CD8-positive, alpha-beta memory T cell (primary cell): Measurements from ENCODE around the gene WDR17. TPM values are rescaled to one million over a fixed set of nuclear protein-coding genes. Genes with fewer than 3 reads are reported as not detected.

Experiments used
- CTCF ChIA-PET: fragments of 350-600 bp; sonication (Branson Sonifier 250); formaldehyde crosslinking; loops from one replicate; lab custom pipeline; 2021; ENCODE audit warnings: antibody characterized with exemption; lab: Charles Lee
- POLR2A ChIA-PET: fragments of 350-600 bp; sonication (Branson Sonifier 250); formaldehyde crosslinking; loops from one replicate; lab custom pipeline; 2021; ENCODE audit warnings: antibody characterized with exemption; lab: Charles Lee
- DNase-seq, 5 donors: peaks; one replicate each; pipeline versions ENCODE4 v3.0.0 to v3.0.0-alpha.2; 2020 to 2022; ENCODE audit warnings: mixed read lengths in 1 of 5
- H3K27ac ChIP-seq: one replicate; pipeline ENCODE4 v1.7.0; 2013; ENCODE audit warnings: low read depth, mild to moderate bottlenecking, low read length, moderate library complexity
- H3K27me3 ChIP-seq: 2 replicates; pipeline ENCODE4 v1.7.0; 2013; ENCODE audit warnings: low read length, mild to moderate bottlenecking; ENCODE audit not compliant: insufficient read depth, poor library complexity, severe bottlenecking
- H3K36me3 ChIP-seq: 2 replicates; pipeline ENCODE4 v1.7.0; 2013; ENCODE audit warnings: mild to moderate bottlenecking, low read length, moderate library complexity; ENCODE audit not compliant: insufficient read depth
- H3K4me1 ChIP-seq: 2 replicates; pipeline ENCODE4 v1.7.0; 2013; ENCODE audit warnings: mild to moderate bottlenecking, low read length, moderate library complexity; ENCODE audit not compliant: insufficient read depth
- H3K4me3 ChIP-seq: 2 replicates; pipeline ENCODE4 v1.7.0; 2013; ENCODE audit warnings: mild to moderate bottlenecking, low read length
- H3K9me3 ChIP-seq: 2 replicates; pipeline ENCODE4 v1.7.0; 2013; ENCODE audit warnings: mild to moderate bottlenecking, low read length
- H3K27ac Mint-ChIP-seq, 8 donors: one replicate each; pipeline ENCODE4 v1.8.0; 2020 to 2021; ENCODE audit warnings: mixed read lengths in 8 of 8, mild to moderate bottlenecking in 6 of 8, inconsistent platforms in 3 of 8, moderate library complexity in 3 of 8
- H3K27me3 Mint-ChIP-seq, 2 donors: one replicate each; pipeline ENCODE4 v1.8.0; 2020 to 2021; ENCODE audit warnings: mixed read lengths in 2 of 2, mild to moderate bottlenecking in 1 of 2, moderate library complexity in 1 of 2
- H3K36me3 Mint-ChIP-seq, 3 donors: one replicate each; pipeline ENCODE4 v1.8.0; 2020 to 2021; ENCODE audit warnings: mixed read lengths in 3 of 3, inconsistent platforms in 1 of 3, mild to moderate bottlenecking in 1 of 3
- H3K4me1 Mint-ChIP-seq, 3 donors: one replicate each; pipeline ENCODE4 v1.8.0; 2020 to 2021; ENCODE audit warnings: mixed read lengths in 3 of 3, inconsistent platforms in 1 of 3, mild to moderate bottlenecking in 1 of 3
- H3K4me3 Mint-ChIP-seq, 7 donors: one replicate each; pipeline ENCODE4 v1.8.0; 2020 to 2021; ENCODE audit warnings: mixed read lengths in 7 of 7, mild to moderate bottlenecking in 6 of 7, moderate library complexity in 4 of 7, inconsistent platforms in 2 of 7
- H3K9me3 Mint-ChIP-seq, 5 donors: one replicate each; pipeline ENCODE4 v1.8.0; 2020 to 2022; ENCODE audit warnings: mixed read lengths in 5 of 5, mild to moderate bottlenecking in 3 of 5, moderate library complexity in 2 of 5, inconsistent platforms in 1 of 5
- polyA plus RNA-seq: library from polyadenylated mRNA; unstranded; fragments of 300-500 nt; fragmentation: Illumina TruSeq; gene quantifications from one replicate; pipeline ENCODE4 v1.2.3, GENCODE V29; 2021
- total RNA-seq, 2 experiments: library from RNA; stranded (reverse); gene quantifications; one replicate each; pipeline ENCODE4 v1.2.3, GENCODE V29; 2021

The WDR17 gene
- total and polyA plus RNA-seq, 3 experiments from 2014 or later = 1.0 to 1.4 TPM; not detected in 1

- no peak for DNase-seq
- ChIA-PET POLR2A (no interaction called here), CTCF (no interaction called here)
- H3K4me1 ChIP-seq = no peaks in the 10 kb centered on the region
- H3K9me3 ChIP-seq = no peaks in the 10 kb centered on the region
- Mint-ChIP-seq H3K4me1 (no peaks in the 10 kb centered on the region), H3K27me3 (peaks cover 17 to 63% of the 10 kb centered on the region in 2 donors), H3K9me3 (peaks cover 0 to 4% (median 0%) of the 10 kb centered on the region in 5 donors), H3K27ac (no peak overlapping the region), H3K4me3 (no peak overlapping the region), H3K36me3 (no peaks in the 10 kb centered on the region)
- H3K27me3 ChIP-seq = peaks cover 3% of the 10 kb centered on the region
- no peak overlapping the region for H3K27ac ChIP-seq
- H3K36me3 ChIP-seq = no peaks in the 10 kb centered on the region
- H3K4me3 ChIP-seq = no peak overlapping the region
Observed at GRCh38 chr4:176186671-176187395, 121.2 kb downstream of the WDR17 start.

DNA sequence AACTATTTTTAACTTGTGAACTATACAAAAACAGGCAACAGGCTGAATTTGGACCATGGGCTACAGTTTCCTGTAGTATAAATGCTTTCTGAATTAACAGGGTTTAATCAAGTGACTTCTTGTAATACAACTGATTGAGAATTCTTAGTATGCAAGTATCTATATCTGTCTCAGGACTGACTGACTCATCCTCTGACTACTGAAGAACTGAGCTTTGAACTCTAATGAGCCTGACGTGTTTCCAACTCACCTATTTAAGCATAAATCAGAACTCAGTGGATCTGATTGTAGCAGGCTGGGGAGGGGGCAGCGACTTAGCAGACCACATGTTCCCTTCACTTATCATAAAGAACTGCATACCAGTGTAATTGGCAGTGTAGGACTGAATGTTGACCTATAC lies 122.0 kb downstream of the WDR17 start:
- no peaks in the 10 kb centered on the region for H3K4me1 Mint-ChIP-seq
- peaks cover 0 to 2% (median 0%) of the 10 kb centered on the region in 5 donors for H3K9me3 Mint-ChIP-seq
- ChIA-PET CTCF (no interaction called here), POLR2A (no interaction called here)
- peaks cover 17 to 70% of the 10 kb centered on the region in 2 donors for H3K27me3 Mint-ChIP-seq
- no peak overlapping the region for H3K4me3 ChIP-seq
- no peaks in the 10 kb centered on the region for H3K36me3 Mint-ChIP-seq
- DNase-seq = no peak
- no peak overlapping the region for H3K4me3 Mint-ChIP-seq
- H3K27ac Mint-ChIP-seq = peak overlapping the region in 1 of 8 donors; percentile 17
- H3K4me1 ChIP-seq = no peaks in the 10 kb centered on the region
- no peaks in the 10 kb centered on the region for H3K36me3 ChIP-seq
- H3K27me3 ChIP-seq = peaks cover 3% of the 10 kb centered on the region
- H3K9me3 ChIP-seq = no peaks in the 10 kb centered on the region
- no peak overlapping the region for H3K27ac ChIP-seq

DNA sequence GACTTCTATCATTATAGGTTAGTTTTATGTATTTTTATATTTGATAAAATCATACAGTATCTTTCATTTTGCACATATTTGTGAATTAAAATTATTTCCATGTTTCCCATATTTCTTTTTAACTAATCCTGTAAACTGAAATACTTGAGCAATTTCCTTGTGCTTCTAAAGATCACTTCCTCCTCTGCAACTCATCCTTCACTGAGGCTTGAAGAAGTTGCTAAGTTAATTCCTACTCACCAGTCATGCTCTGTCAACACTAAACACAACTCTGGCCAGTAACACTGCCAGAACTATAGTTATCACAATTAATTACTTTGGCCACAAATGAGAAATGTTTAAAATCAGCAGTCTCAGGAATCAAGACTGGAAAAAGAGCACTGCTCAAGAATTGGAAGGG lies 123.0 kb downstream of the WDR17 start:
- no peaks in the 10 kb centered on the region for H3K36me3 ChIP-seq
- H3K27ac Mint-ChIP-seq = no peak overlapping the region

GRCh38 chr4:176189891-176190795 lies 124.5 kb downstream of the WDR17 start:
- Mint-ChIP-seq H3K27ac (no peak overlapping the region), H3K4me1 (peaks cover 2 to 10% (median 10%) of the 10 kb centered on the region in 3 donors), H3K36me3 (no peaks in the 10 kb centered on the region), H3K9me3 (no peaks in the 10 kb centered on the region), H3K4me3 (no peak overlapping the region), H3K27me3 (peaks cover 10 to 65% of the 10 kb centered on the region in 2 donors)
- Histone ChIP-seq H3K27ac (no peak overlapping the region), H3K36me3 (no peaks in the 10 kb centered on the region), H3K27me3 (peaks cover 3% of the 10 kb centered on the region), H3K4me3 (no peak overlapping the region), H3K4me1 (peaks cover 4% of the 10 kb centered on the region), H3K9me3 (no peaks in the 10 kb centered on the region)
- no peak for DNase-seq
- POLR2A ChIA-PET = no interaction called here
- CTCF ChIA-PET = no interaction called here

More for the DNA sequence above, 123.0 kb downstream of the WDR17 start:
- POLR2A ChIA-PET = no interaction called here
- no peak overlapping the region for H3K4me3 ChIP-seq
- peaks cover 17 to 70% of the 10 kb centered on the region in 2 donors for H3K27me3 Mint-ChIP-seq
- no peaks in the 10 kb centered on the region for H3K36me3 Mint-ChIP-seq
- H3K4me1 ChIP-seq = no peaks in the 10 kb centered on the region
- H3K4me3 Mint-ChIP-seq = no peak overlapping the region
- peaks cover 3% of the 10 kb centered on the region for H3K27me3 ChIP-seq
- H3K27ac ChIP-seq = no peak overlapping the region
- no peaks in the 10 kb centered on the region for H3K9me3 Mint-ChIP-seq
- H3K9me3 ChIP-seq = no peaks in the 10 kb centered on the region
- CTCF ChIA-PET = no interaction called here
- no peak for DNase-seq
- peaks cover 0 to under 1% (median 0%) of the 10 kb centered on the region in 3 donors for H3K4me1 Mint-ChIP-seq

DNA sequence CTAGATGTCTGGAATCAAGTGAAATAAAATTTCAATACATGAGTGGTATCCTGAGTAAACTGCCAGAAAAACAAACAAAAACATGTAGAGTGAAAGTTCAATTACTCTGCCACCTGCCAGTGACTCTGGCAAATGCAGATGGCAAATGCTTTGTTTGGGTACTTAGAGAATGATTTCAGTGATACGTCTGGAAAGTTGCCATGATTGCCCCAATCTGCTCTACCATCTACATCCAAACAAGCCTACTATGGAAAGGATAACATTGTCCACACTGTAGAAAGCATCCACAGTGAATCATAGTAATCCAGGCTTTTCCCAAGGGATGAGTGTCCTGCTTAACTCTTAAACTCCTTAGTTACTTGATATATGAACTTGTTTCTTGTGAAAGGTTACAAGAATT lies 126.3 kb downstream of the WDR17 start:
- H3K36me3 Mint-ChIP-seq = peaks cover 0 to 4% (median 2%) of the 10 kb centered on the region in 3 donors
- peaks cover 10 to 53% of the 10 kb centered on the region in 2 donors for H3K27me3 Mint-ChIP-seq
- ChIA-PET CTCF (no interaction called here), POLR2A (no interaction called here)
- peaks cover 0 to 2% (median 0%) of the 10 kb centered on the region in 5 donors for H3K9me3 Mint-ChIP-seq
- H3K4me3 Mint-ChIP-seq = no peak overlapping the region
- Histone ChIP-seq H3K27ac (no peak overlapping the region), H3K36me3 (no peaks in the 10 kb centered on the region), H3K9me3 (no peaks in the 10 kb centered on the region), H3K27me3 (peaks cover 3% of the 10 kb centered on the region), H3K4me1 (peaks cover 9% of the 10 kb centered on the region), H3K4me3 (no peak overlapping the region)
- no peak overlapping the region for H3K27ac Mint-ChIP-seq
- peaks cover 9 to 19% (median 19%) of the 10 kb centered on the region in 3 donors for H3K4me1 Mint-ChIP-seq
- DNase-seq = no peak

DNA sequence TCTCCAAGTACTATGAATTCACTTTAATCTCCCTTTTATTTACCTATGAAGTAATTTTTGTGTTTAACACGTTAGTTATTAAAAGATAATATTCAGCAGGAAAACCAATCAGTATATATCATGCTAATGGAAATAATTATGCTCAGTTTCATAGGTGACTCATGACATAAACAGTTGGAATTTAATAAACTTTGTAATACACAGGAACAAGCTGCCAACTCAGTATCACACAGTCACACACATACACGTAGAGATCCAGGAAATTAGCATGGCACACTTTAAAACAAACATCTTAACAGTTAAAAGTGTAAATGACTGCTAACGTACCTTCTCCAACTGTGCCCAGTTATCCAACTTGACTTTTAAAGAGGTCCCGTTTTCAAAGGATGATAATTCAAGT lies 127.5 kb downstream of the WDR17 start:
- H3K9me3 ChIP-seq = no peaks in the 10 kb centered on the region
- POLR2A ChIA-PET = no interaction called here
- CTCF ChIA-PET = no interaction called here
- no peaks in the 10 kb centered on the region for H3K36me3 ChIP-seq
- H3K4me3 ChIP-seq = no peak overlapping the region
- H3K4me1 Mint-ChIP-seq = peaks cover 9 to 19% (median 19%) of the 10 kb centered on the region in 3 donors
- H3K9me3 Mint-ChIP-seq = peaks cover 0 to 2% (median 0%) of the 10 kb centered on the region in 5 donors
- H3K4me1 ChIP-seq = peaks cover 9% of the 10 kb centered on the region
- peaks cover 3% of the 10 kb centered on the region for H3K27me3 ChIP-seq
- DNase-seq = no peak
- H3K27me3 Mint-ChIP-seq = peaks cover 7 to 49% of the 10 kb centered on the region in 2 donors
- H3K36me3 Mint-ChIP-seq = peaks cover 0 to 4% (median 4%) of the 10 kb centered on the region in 3 donors
- H3K27ac Mint-ChIP-seq = no peak overlapping the region
- no peak overlapping the region for H3K4me3 Mint-ChIP-seq
- no peak overlapping the region for H3K27ac ChIP-seq

DNA sequence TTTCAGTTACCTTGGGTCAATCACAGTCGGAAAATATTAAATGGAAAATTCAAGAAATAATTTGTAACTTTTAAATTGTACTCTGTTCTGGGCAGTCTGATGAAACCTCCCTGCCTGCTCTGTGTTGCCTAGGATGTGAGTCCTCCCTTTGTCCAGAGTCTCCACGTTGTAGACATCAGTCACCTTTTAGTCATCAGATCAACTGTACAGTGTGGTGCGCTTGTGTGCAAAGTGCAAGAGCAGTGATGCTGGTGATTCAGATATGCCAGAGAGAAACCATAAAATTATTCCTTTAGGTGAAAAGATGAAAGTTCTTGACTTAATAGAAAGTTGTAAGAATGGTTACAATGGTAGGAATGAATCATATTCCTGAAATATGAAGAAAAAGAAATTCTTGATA lies 128.3 kb downstream of the WDR17 start:
- Histone ChIP-seq H3K9me3 (no peaks in the 10 kb centered on the region), H3K4me1 (peaks cover 9% of the 10 kb centered on the region), H3K36me3 (no peaks in the 10 kb centered on the region), H3K4me3 (no peak overlapping the region), H3K27ac (no peak overlapping the region), H3K27me3 (no peaks in the 10 kb centered on the region)
- CTCF ChIA-PET = no interaction called here
- no peak for DNase-seq
- Mint-ChIP-seq H3K27me3 (peaks cover 6 to 45% of the 10 kb centered on the region in 2 donors), H3K36me3 (peaks cover 0 to 4% (median 4%) of the 10 kb centered on the region in 3 donors), H3K4me3 (peak overlapping the region in 3 of 7 donors; percentile 13 to 45 (median 27)), H3K9me3 (peaks cover 0 to 2% (median 0%) of the 10 kb centered on the region in 5 donors), H3K27ac (no peak overlapping the region), H3K4me1 (peaks cover 9 to 19% (median 19%) of the 10 kb centered on the region in 3 donors)
- POLR2A ChIA-PET = no interaction called here
